Body of pancreas (tissue), 4 donors: ENCODE measurements around the gene LIN7B. TPM values are rescaled to one million over a fixed set of nuclear protein-coding genes. Genes with fewer than 3 reads are reported as not detected.

ENCODE experiments used
- ATAC-seq: fragments of 150-250 bp; one replicate; pipeline ENCODE4 v1.9.1; 2016
- DNase-seq, 4 donors: peaks; one replicate each; pipeline ENCODE4 v3.0.0-alpha.2; 2019
- H3K27ac ChIP-seq, 4 donors: fragments of 200-600 bp; sonication (generic); 1 replicate in 3 of 4; 2 replicates in 1 of 4; pipeline versions ENCODE4 v1.5.1 to v1.6.1; 2016 to 2019; ENCODE audit warnings: mild to moderate bottlenecking in 1 of 4, mixed read lengths in 1 of 4, moderate library complexity in 1 of 4
- H3K27me3 ChIP-seq, 2 donors: fragments of 200-600 bp; sonication (generic); one replicate each; pipeline ENCODE4 v1.6.0; 2016; ENCODE audit warnings: mild to moderate bottlenecking in 1 of 2
- H3K36me3 ChIP-seq, 2 donors: fragments of 200-600 bp; sonication (generic); replicated peaks in 1 of 2; 2 replicates each; pipeline ENCODE4 v1.5.1; 2016; ENCODE audit warnings: low read depth in 2 of 2; ENCODE audit not compliant: insufficient read depth in 1 of 2
- H3K4me1 ChIP-seq: fragments of 200-600 bp; sonication (generic); one replicate; pipeline ENCODE4 v1.6.0; 2016
- H3K4me3 ChIP-seq, 2 donors: fragments of 200-600 bp; sonication (generic); 1 replicate in 1 of 2; 2 replicates in 1 of 2; pipeline ENCODE4 v1.5.1; 2016 to 2019
- H3K9me3 ChIP-seq, 3 donors: fragments of 200-600 bp; sonication (generic); 1 replicate in 2 of 3; 2 replicates in 1 of 3; pipeline ENCODE4 v1.5.1; 2016
- POLR2A ChIP-seq, 3 donors: fragments of 450-650 bp; IDR thresholded peaks; one replicate each; pipeline ENCODE4 v1.6.1; 2016; ENCODE audit warnings: antibody characterized with exemption in 3 of 3, mild to moderate bottlenecking in 2 of 3
- WGBS, 2 donors: methylation state at CpG; one replicate each; pipeline ENCODE4 v1.1.5; 2017; 5-methylcytosine and 5-hydroxymethylcytosine counted together
- intact Hi-C: fragments of 100-400 bp; cut with DNase I; formaldehyde crosslinking; loops from one replicate; pipeline ENCODE4 v1.15.1; 2023
- total RNA-seq, 2 donors: library from RNA; depleted of rRNA; stranded (reverse); fragments of >200 nt; gene quantifications; one replicate each; pipeline ENCODE4 v1.1.0, GENCODE V29; 2016
- TF ChIP-seq, protein P1 (sequence below), 7 experiments: fragments of 450-650 bp in 4 of 7; fragments of 200-600 bp in 3 of 7; sonication (generic) in 3 of 7; IDR thresholded peaks; one replicate each; pipeline ENCODE4 v1.5.1; 2016 to 2019; ENCODE audit warnings: antibody characterized with exemption in 7 of 7

Gene LIN7B
- total RNA-seq, 2 donors from 2014 or later: 8.3 to 24.1 TPM

DNA sequence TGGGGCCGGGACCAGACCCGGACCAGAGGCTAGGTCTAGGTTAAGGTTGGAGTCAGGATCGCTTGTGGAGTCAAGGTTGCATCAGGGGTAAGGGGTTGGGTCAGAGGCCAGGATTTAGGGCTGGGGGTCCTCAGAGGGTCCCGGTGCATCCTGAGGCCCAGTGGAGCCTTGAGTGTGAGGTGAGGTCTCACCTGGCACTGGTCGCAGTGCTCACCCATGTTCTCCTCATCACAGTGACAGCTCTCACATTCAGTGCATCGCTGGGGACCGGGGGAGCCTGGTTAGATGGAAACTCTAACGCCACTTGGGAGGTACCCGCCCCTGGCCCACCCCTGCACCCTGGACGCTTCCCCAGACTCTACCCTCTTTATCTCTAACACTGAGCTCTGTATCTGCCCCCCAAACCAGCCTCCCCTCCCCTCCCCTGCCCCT is 38.0 kb downstream of the LIN7B start:
- TF ChIP-seq POLR2A (IDR thresholded peaks at IDR 0.05): no peak
- TF ChIP-seq, protein P1, sequence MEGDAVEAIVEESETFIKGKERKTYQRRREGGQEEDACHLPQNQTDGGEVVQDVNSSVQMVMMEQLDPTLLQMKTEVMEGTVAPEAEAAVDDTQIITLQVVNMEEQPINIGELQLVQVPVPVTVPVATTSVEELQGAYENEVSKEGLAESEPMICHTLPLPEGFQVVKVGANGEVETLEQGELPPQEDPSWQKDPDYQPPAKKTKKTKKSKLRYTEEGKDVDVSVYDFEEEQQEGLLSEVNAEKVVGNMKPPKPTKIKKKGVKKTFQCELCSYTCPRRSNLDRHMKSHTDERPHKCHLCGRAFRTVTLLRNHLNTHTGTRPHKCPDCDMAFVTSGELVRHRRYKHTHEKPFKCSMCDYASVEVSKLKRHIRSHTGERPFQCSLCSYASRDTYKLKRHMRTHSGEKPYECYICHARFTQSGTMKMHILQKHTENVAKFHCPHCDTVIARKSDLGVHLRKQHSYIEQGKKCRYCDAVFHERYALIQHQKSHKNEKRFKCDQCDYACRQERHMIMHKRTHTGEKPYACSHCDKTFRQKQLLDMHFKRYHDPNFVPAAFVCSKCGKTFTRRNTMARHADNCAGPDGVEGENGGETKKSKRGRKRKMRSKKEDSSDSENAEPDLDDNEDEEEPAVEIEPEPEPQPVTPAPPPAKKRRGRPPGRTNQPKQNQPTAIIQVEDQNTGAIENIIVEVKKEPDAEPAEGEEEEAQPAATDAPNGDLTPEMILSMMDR (IDR thresholded peaks at IDR 0.05): no peak
- Histone ChIP-seq H3K4me3 (no peak overlapping the region), H3K27ac (peak overlapping the region in 2 of 4 donors; percentile 84 to 85), H3K36me3 (no peaks in the 10 kb centered on the region), H3K4me1 (peaks cover 33% of the 10 kb centered on the region), H3K9me3 (no peaks in the 10 kb centered on the region), H3K27me3 (no peaks in the 10 kb centered on the region)
- ATAC-seq (no peak), DNase-seq (no peak)
- intact Hi-C loops: no loop called here
- WGBS, 2 donors: 29 to 69% methylated on average over 3 to 10 of the region's 10 CpGs

DNA sequence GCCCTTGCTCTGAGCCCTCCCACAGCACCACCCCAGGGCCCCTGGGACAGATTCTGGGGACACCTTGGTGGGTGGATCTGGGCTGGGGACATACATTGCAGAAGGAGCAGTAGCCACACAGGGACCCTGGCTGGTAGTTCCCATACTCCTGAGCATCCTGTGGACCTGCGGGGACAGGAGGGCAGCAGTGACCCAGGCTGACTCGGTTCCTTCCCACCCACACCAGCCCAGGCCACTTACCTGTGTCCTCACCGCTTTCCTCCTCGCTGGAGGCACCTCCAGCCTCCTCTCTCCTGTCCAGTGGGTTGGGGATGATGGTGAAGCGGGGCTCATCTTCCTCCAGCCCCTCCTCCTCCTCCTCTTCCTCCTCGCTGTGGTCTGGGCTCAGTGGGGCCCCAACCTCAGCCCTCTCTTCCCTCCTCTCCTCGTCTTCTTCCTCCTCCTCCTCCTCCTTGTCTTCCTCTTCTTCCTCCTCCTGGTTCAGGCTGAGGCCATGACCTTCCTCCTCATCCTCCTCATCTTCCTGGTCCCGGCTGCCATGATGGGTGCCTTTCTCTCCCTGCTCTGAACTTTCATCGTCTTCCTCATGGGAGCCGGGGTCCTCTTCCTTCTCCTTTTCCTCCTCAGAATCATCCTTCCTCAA is 39.1 kb downstream of the LIN7B start:
- no peak overlapping the region for H3K4me3 ChIP-seq
- ATAC-seq (no peak), DNase-seq (peak in 1 of 4 donors; percentile 15)
- TF ChIP-seq, protein P1 (IDR thresholded peaks at IDR 0.05): no peak
- TF ChIP-seq POLR2A (IDR thresholded peaks at IDR 0.05): no peak
- intact Hi-C loops: no loop called here
- H3K36me3 ChIP-seq: no peaks in the 10 kb centered on the region
- no peaks in the 10 kb centered on the region for H3K27me3 ChIP-seq
- WGBS, 2 donors: 73 to 93% methylated on average over 10 of the region's 10 CpGs
- H3K27ac ChIP-seq: no peak overlapping the region
- H3K9me3 ChIP-seq: no peaks in the 10 kb centered on the region
- H3K4me1 ChIP-seq: peaks cover 40% of the 10 kb centered on the region

DNA sequence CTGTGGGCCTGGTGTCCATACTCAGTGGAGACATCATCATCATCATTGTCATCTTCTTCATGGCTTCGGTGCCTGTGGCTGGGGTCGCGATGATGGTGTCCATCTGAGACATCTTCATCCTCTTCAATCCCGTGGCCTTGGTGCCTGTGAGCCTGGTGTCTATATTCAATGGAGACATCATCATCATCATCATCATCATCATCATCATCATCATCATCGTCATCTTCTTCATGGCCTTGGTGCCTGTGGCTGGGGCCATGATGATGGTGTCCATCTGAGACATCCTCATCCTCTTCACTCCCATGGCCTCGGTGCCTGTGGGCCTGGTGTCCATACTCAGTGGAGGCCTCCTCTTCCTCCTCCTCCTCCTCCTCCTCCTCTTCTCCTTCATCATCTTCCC is 40.1 kb downstream of the LIN7B start:
- Histone ChIP-seq H3K27me3 (no peaks in the 10 kb centered on the region), H3K36me3 (no peaks in the 10 kb centered on the region), H3K9me3 (no peaks in the 10 kb centered on the region), H3K27ac (no peak overlapping the region), H3K4me3 (no peak overlapping the region), H3K4me1 (peaks cover 37% of the 10 kb centered on the region)
- no peak for TF ChIP-seq POLR2A (IDR thresholded peaks at IDR 0.05)
- TF ChIP-seq, protein P1 (IDR thresholded peaks at IDR 0.05): no peak
- intact Hi-C loops: no loop called here
- ATAC-seq (no peak), DNase-seq (no peak)
- 82 to 91% methylated on average over 6 of the region's 6 CpGs for WGBS, 2 donors

DNA sequence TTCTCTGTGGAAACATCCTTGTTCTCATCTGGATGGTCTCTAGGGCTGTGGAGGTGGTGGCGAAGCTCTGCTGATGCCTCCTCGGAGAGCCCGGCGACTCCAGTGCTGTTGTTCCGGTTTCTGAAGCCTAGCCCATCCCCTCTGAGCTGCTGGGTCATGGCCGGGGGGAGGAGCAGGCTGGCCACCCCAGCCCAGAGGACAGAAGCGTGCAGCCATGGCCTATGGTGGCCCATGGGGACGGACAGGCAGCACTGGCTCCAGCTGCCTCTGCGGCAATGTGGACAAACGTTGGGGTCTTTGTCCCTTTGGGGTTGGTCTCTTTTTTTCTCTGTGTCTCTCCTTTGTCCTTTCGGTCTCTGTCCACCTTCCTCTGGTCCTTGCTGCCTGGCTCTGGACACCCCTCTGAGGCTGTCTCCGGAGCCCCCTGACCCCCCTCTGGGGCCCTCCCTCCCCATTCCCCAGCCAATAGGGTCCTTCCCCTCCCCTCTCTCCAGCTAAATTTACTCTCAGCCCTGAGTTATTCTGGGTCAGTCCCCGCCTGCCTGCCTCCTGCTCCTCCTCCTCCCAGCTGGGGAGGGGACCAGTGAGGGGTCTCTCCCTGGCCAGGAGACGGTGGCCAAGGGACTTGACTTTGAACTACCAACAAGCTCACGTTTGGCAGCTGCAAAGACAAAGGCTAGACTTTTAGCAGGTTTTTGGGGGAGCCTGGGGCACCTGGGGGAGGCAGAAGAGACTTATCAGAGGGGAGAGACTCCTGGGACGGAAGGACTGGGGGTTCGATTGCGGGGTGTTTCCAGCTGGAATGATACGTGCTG is 41.0 kb downstream of the LIN7B start, which contains the start of gene HRC:
TSS of gene HRC (minus strand) at position 392 of the 815 bp plus-strand sequence. CDS start at position 233, 159 bp downstream.
- 72 to 78% methylated on average over 13 to 19 of the region's 19 CpGs for WGBS, 2 donors
- no peak within 1 kb of the TSS for H3K4me3 ChIP-seq
- no peaks in the 10 kb centered on the region for H3K9me3 ChIP-seq
- TF ChIP-seq, protein P1 (IDR thresholded peaks at IDR 0.05): no peak
- no peak for TF ChIP-seq POLR2A (IDR thresholded peaks at IDR 0.05)
- ATAC-seq (no peak), DNase-seq (peak in 1 of 4 donors; percentile 14)
- no peak within 1 kb of the TSS for H3K27ac ChIP-seq
- intact Hi-C loops: no loop called here
- peaks cover 37% of the 10 kb centered on the region for H3K4me1 ChIP-seq
- no peaks in the 10 kb centered on the region for H3K36me3 ChIP-seq
- no peaks in the 10 kb centered on the region for H3K27me3 ChIP-seq
